Hematopoietic multipotent progenitor cell treated with erythropoietin and hydrocortisone succinate and interleukin-3 and kit ligand, for 15 days (in vitro differentiated cells): Measurements from ENCODE around the gene SNAPC4.
"Not testable (repeated sequence)": the region's sequence is repeated elsewhere in the genome, so short reads cannot be mapped to it uniquely, and the experiment has no call there.

Source experiments
- DNase-seq: peaks from one replicate; pipeline ENCODE4 v3.0.0-alpha.2; 2015; ENCODE audit warnings: low spot score

SNAPC4 gene

GRCh38 chr9:136357202-136357725, 42.7 kb downstream of the SNAPC4 start:
- DNase-seq, result no peak

GRCh38 chr9:136355616-136356557, 44.1 kb downstream of the SNAPC4 start:
- no peak for DNase-seq

GRCh38 chr9:136354592-136355085, 45.3 kb downstream of the SNAPC4 start:
- no peak for DNase-seq

GRCh38 chr9:136353757-136354488, 46.0 kb downstream of the SNAPC4 start:
- DNase-seq, result no peak

GRCh38 chr9:136353088-136353487, 46.9 kb downstream of the SNAPC4 start:
- DNase-seq, result no peak

GRCh38 chr9:136352682-136353081, 47.3 kb downstream of the SNAPC4 start:
- no peak for DNase-seq

- DNase-seq, result not testable (repeated sequence)
Measured at GRCh38 chr9:136351868-136352267, 48.1 kb downstream of the SNAPC4 start.

GRCh38 chr9:136351252-136351800, 48.6 kb downstream of the SNAPC4 start:
- no peak for DNase-seq
